ENCODE measurements around the gene SPAG16.

The SPAG16 gene

GRCh38 chr2:214035921-214036320 is 751.7 kb downstream of the SPAG16 start:
- TF ChIP-seq SIN3A (IDR thresholded peaks at IDR 0.05; ENCODE audit: borderline replicate concordance, insufficient read depth, low read length) (no peak), REST (IDR thresholded peaks at IDR 0.05; ENCODE audit: insufficient read depth in 1 of 2, low read depth in 2 of 2, low read length in 2 of 2) (no peak), POLR2AphosphoS5 (IDR thresholded peaks at IDR 0.05; ENCODE audit: low read depth, low read length) (no peak), TAF1 (IDR thresholded peaks at IDR 0.05; ENCODE audit: borderline replicate concordance, insufficient read depth, low read length) (no peak), FOXP2 (optimal IDR thresholded peaks at IDR 0.05; ENCODE audit: borderline replicate concordance, extremely low read depth, extremely low read length, insufficient read depth) (no peak)

GRCh38 chr2:214038186-214038585 is 753.9 kb downstream of the SPAG16 start:
- TF ChIP-seq FOXP2 (optimal IDR thresholded peaks at IDR 0.05; ENCODE audit: borderline replicate concordance, extremely low read depth, extremely low read length, insufficient read depth) (no peak), SIN3A (IDR thresholded peaks at IDR 0.05; ENCODE audit: borderline replicate concordance, insufficient read depth, low read length) (no peak), POLR2AphosphoS5 (IDR thresholded peaks at IDR 0.05; ENCODE audit: low read depth, low read length) (no peak), TAF1 (IDR thresholded peaks at IDR 0.05; ENCODE audit: borderline replicate concordance, insufficient read depth, low read length) (no peak), REST (IDR thresholded peaks at IDR 0.05; ENCODE audit: insufficient read depth in 1 of 2, low read depth in 2 of 2, low read length in 2 of 2) (no peak)

GRCh38 chr2:214050731-214051130 is 766.5 kb downstream of the SPAG16 start:
- TF ChIP-seq POLR2AphosphoS5 (IDR thresholded peaks at IDR 0.05; ENCODE audit: low read depth, low read length) (no peak), FOXP2 (optimal IDR thresholded peaks at IDR 0.05; ENCODE audit: borderline replicate concordance, extremely low read depth, extremely low read length, insufficient read depth) (no peak), TAF1 (IDR thresholded peaks at IDR 0.05; ENCODE audit: borderline replicate concordance, insufficient read depth, low read length) (no peak), SIN3A (IDR thresholded peaks at IDR 0.05; ENCODE audit: borderline replicate concordance, insufficient read depth, low read length) (no peak), REST (IDR thresholded peaks at IDR 0.05; ENCODE audit: insufficient read depth in 1 of 2, low read depth in 2 of 2, low read length in 2 of 2) (no peak)

- no peak for TF ChIP-seq REST (IDR thresholded peaks at IDR 0.05; ENCODE audit: insufficient read depth in 1 of 2, low read depth in 2 of 2, low read length in 2 of 2)
- TF ChIP-seq SIN3A (IDR thresholded peaks at IDR 0.05; ENCODE audit: borderline replicate concordance, insufficient read depth, low read length), result no peak
- no peak for TF ChIP-seq POLR2AphosphoS5 (IDR thresholded peaks at IDR 0.05; ENCODE audit: low read depth, low read length)
- no peak for TF ChIP-seq FOXP2 (optimal IDR thresholded peaks at IDR 0.05; ENCODE audit: borderline replicate concordance, extremely low read depth, extremely low read length, insufficient read depth)
- TF ChIP-seq TAF1 (IDR thresholded peaks at IDR 0.05; ENCODE audit: borderline replicate concordance, insufficient read depth, low read length), result no peak
Observed at GRCh38 chr2:214051585-214051984, 767.3 kb downstream of the SPAG16 start.

GRCh38 chr2:214052235-214052634 is 768.0 kb downstream of the SPAG16 start:
- no peak for TF ChIP-seq TAF1 (IDR thresholded peaks at IDR 0.05; ENCODE audit: borderline replicate concordance, insufficient read depth, low read length)
- no peak for TF ChIP-seq SIN3A (IDR thresholded peaks at IDR 0.05; ENCODE audit: borderline replicate concordance, insufficient read depth, low read length)
- no peak for TF ChIP-seq FOXP2 (optimal IDR thresholded peaks at IDR 0.05; ENCODE audit: borderline replicate concordance, extremely low read depth, extremely low read length, insufficient read depth)
- no peak for TF ChIP-seq POLR2AphosphoS5 (IDR thresholded peaks at IDR 0.05; ENCODE audit: low read depth, low read length)
- TF ChIP-seq REST (IDR thresholded peaks at IDR 0.05; ENCODE audit: insufficient read depth in 1 of 2, low read depth in 2 of 2, low read length in 2 of 2), result no peak
